Bronchial epithelial cell (primary cell): ENCODE data around the gene PLA2G7. TPM values are rescaled to one million over a fixed set of nuclear protein-coding genes. Genes with fewer than 3 reads are reported as not detected.
A peak's percentile ranks its signal among the peaks of the same experiment; 100 is the strongest.
"Not testable (repeated sequence)": the region's sequence is repeated elsewhere in the genome, so short reads cannot be mapped to it uniquely, and the experiment has no call there.

Source experiments
- DNase-seq: peaks from one replicate; pipeline ENCODE4 v3.0.0-alpha.2; 2010; ENCODE audit warnings: low read depth
- FAIRE-seq: peaks from 2 replicates; lab custom pipeline; 2011; peaks lifted over from hg19 to GRCh38; lab: Jason Lieb, UNC
- H3K27me3 ChIP-seq: 2 replicates; pipeline ENCODE4 v1.5.1; 2011; ENCODE audit warnings: low read length; ENCODE audit not compliant: control insufficient read depth, insufficient read depth
- H3K36me3 ChIP-seq: 2 replicates; pipeline ENCODE4 v1.5.1; 2011; ENCODE audit warnings: low read length; ENCODE audit not compliant: control insufficient read depth, insufficient read depth
- H3K4me3 ChIP-seq: 2 replicates; pipeline ENCODE4 v1.5.1; 2011; ENCODE audit warnings: mild to moderate bottlenecking, low read depth, low read length, control low read depth
- total RNA-seq: library from RNA; depleted of rRNA; stranded (reverse); fragments of >200 nt; gene quantifications from 2 replicates; pipeline ENCODE4 v1.2.1, GENCODE V29; 2014
- TF ChIP-seq, protein P1 (sequence below): IDR thresholded peaks from 2 replicates; pipeline ENCODE4 v1.5.1; 2011; ENCODE audit warnings: mild to moderate bottlenecking, moderate library complexity, low read length, control low read depth, inconsistent platforms; ENCODE audit not compliant: insufficient read depth, severe bottlenecking

PLA2G7 gene
- total RNA-seq, 1 donor from 2014 or later: not detected

DNA sequence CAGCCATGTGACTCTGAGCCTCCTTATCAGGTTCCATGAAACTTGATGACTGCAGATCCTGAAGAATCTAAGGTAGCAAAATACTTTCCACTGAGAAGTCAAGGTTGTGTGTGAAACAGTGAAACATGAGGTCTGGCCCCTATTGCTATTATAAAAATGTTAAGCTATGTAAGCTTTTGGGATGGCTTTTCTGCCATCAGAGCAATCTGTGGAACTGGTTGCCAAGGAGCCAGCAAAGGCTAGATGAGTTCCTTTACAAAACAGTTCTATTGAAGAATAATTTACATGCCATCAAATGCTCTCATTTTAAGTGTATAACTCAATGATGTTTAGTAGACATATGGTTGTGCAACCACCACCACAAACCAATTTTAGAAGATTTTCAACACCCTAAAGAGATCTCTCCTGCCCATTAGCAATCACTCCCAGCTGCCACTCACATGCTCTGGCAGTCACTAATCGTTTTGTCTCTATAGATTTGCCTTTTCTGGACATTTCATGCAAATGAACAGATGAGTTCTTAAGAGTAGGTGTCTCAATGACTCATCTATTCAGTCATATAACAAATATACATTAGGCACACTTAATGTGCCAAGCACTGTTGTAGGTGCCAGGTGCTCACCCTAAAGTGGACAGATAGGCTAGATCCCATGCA lies 38.2 kb upstream of the PLA2G7 start:
- no peaks in the 10 kb centered on the region for H3K36me3 ChIP-seq
- no peaks in the 10 kb centered on the region for H3K27me3 ChIP-seq
- TF ChIP-seq, protein P1, sequence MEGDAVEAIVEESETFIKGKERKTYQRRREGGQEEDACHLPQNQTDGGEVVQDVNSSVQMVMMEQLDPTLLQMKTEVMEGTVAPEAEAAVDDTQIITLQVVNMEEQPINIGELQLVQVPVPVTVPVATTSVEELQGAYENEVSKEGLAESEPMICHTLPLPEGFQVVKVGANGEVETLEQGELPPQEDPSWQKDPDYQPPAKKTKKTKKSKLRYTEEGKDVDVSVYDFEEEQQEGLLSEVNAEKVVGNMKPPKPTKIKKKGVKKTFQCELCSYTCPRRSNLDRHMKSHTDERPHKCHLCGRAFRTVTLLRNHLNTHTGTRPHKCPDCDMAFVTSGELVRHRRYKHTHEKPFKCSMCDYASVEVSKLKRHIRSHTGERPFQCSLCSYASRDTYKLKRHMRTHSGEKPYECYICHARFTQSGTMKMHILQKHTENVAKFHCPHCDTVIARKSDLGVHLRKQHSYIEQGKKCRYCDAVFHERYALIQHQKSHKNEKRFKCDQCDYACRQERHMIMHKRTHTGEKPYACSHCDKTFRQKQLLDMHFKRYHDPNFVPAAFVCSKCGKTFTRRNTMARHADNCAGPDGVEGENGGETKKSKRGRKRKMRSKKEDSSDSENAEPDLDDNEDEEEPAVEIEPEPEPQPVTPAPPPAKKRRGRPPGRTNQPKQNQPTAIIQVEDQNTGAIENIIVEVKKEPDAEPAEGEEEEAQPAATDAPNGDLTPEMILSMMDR: no peak
- DNase-seq: peak; percentile 73
- H3K4me3 ChIP-seq: no peak overlapping the region
- peak; percentile 28 for FAIRE-seq

DNA sequence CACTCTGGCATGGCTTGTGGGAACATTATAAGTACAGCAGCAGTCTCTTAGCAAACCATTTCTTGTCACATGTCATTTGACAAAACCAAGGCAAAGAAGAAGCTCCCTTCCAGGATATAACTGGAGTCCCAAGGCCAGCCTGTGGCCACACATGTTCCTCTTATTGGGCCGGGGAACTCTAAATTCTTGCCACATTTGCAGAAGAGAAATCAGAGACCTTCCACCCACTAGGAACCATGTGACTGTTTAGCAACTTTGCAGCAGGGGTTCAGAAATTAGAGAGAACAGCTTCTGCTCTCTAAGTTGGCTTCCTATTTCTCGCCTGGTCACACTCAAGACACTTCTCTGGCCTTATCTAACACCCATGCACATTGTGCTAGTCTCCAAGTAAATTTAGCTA lies 37.6 kb upstream of the PLA2G7 start:
- DNase-seq: no peak
- H3K27me3 ChIP-seq: no peaks in the 10 kb centered on the region
- no peak for FAIRE-seq
- no peaks in the 10 kb centered on the region for H3K36me3 ChIP-seq
- no peak overlapping the region for H3K4me3 ChIP-seq
- TF ChIP-seq, protein P1: no peak

DNA sequence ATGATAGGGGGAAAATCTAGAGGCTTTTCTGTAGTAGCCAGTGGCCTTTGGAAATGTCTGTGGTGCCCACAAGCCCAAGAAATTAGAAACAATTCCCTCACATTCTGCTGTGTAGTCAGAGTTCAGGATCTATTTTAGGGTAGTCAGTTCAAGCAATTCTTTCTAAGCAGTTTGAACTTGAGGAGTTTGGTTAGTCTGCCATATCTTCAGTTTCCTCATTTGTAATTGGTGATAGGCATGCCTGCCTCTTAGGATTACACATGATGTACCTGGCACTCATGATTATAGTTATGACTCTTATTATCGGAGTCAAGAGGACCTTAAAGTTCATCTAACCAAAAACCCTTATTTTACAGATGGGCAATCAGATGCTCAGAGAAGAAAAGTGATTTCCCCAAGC lies 36.8 kb upstream of the PLA2G7 start:
- Histone ChIP-seq H3K27me3 (no peaks in the 10 kb centered on the region), H3K4me3 (no peak overlapping the region), H3K36me3 (no peaks in the 10 kb centered on the region)
- no peak for DNase-seq
- FAIRE-seq: no peak
- TF ChIP-seq, protein P1: no peak

DNA sequence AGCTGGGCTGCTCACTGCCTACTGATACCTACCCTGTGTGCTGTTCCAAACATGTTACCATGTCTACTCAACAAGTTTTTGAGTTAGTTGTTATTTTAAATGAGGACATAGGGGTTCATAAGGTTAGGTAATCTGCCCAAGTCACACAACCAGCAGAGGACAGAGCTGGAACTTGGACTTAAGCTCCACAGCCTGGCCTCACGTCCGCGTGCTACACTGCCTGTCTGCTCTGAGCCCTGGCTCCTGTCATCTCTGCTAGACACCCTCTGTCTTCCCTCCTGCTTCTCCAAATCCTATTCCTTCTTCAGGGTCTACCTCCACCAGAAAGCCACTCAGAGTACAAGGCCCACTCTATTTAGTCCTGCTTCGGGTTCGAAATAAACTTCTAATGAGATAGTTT lies 29.8 kb upstream of the PLA2G7 start:
- no peak overlapping the region for H3K4me3 ChIP-seq
- H3K27me3 ChIP-seq: no peaks in the 10 kb centered on the region
- DNase-seq (no peak), FAIRE-seq (no peak)
- no peaks in the 10 kb centered on the region for H3K36me3 ChIP-seq
- TF ChIP-seq, protein P1: no peak

DNA sequence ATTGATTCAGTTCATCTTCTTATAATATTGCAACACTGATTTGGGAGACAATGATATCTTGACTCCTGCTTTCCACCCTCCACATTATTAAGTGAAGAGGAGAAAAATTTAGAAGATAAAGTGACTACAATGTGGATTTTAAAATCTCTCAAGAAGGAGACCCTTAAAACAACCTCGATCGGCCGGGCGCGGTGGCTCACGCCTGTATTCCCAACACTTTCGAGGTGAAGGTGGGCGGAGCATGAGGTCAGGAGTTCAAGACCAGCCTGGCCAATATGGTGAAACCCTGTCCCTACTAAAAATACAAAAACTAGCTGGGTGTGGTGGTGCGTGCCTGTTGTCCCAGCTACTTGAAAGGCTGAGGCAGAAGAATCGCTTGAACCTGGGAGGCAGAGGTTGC lies 29.1 kb upstream of the PLA2G7 start:
- not testable (repeated sequence) for FAIRE-seq, DNase-seq

DNA sequence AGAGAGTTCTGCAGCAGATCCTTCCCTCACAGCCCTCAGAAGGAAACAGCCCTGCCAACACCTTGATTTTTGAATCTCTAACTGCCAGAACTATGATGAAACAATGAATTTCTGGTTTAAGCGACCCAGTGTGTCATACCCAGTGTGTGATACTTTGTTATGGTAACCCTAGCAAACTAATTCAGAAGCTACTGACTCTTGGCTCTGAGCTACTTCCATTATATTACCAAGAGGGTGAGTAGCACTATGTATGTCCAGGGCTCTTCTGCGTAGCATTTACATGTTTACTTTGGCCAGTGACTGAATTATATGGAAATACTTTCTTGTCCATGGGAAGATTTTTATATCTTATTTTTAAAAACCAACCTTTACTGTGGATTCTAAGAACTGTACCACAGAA lies 28.3 kb upstream of the PLA2G7 start:
- no peak overlapping the region for H3K4me3 ChIP-seq
- DNase-seq (no peak), FAIRE-seq (no peak)
- TF ChIP-seq, protein P1: no peak
- H3K27me3 ChIP-seq: no peaks in the 10 kb centered on the region
- H3K36me3 ChIP-seq: no peaks in the 10 kb centered on the region

More for the DNA sequence above, 29.1 kb upstream of the PLA2G7 start:
- H3K27me3 ChIP-seq, H3K4me3 ChIP-seq, H3K36me3 ChIP-seq: not testable (repeated sequence)
